NB4 (cell line): ENCODE results near the gene MAN2B1.

ENCODE experiments used
- DNase-seq: peaks from one replicate; pipeline ENCODE4 v3.0.0; 2010; ENCODE audit warnings: low read depth
- H3K4me3 ChIP-seq: one replicate; pipeline ENCODE4 v1.5.1; 2011; ENCODE audit warnings: mild to moderate bottlenecking, low read depth, low read length, moderate library complexity
- CTCF ChIP-seq: IDR thresholded peaks from one replicate; pipeline ENCODE4 v1.5.1; 2012; ENCODE audit warnings: low read depth, low read length
- MAX ChIP-seq: IDR thresholded peaks from 2 replicates; pipeline ENCODE4 v1.6.1; 2011; ENCODE audit warnings: low read depth, low read length
- MYC ChIP-seq: IDR thresholded peaks from 2 replicates; pipeline ENCODE4 v1.6.1; 2011; ENCODE audit warnings: low read depth, low read length
- POLR2A ChIP-seq: IDR thresholded peaks from 2 replicates; pipeline ENCODE4 v1.6.1; 2011; ENCODE audit warnings: mild to moderate bottlenecking; ENCODE audit not compliant: insufficient read length; ENCODE audit errors: extremely low read depth

MAN2B1 gene

DNA sequence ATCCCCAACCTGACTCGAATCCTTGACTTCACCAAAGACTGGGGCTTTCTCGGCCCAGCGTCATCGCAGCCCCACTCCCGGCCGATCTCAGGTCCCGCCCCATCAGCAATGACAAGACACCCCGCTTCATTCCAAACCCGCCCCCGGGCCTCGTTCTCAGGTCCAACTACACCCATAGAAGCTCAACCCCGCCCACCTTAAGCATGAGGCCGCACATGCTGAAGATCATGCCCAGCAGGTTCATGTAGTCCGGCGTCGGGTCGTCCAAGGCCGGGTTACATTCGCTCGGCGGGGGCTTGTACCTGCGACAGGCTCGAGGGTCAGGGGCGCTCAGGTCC is 2.4 kb upstream of the MAN2B1 start:
- H3K4me3 ChIP-seq = peak overlapping the region; percentile 68
- TF ChIP-seq CTCF = no peak
- TF ChIP-seq POLR2A = no peak
- no peak for TF ChIP-seq MYC
- no peak for TF ChIP-seq MAX
- DNase-seq = peak; percentile 59

GRCh38 chr19:12668346-12668745 is 1.8 kb upstream of the MAN2B1 start:
- peak overlapping the region; percentile 68 for H3K4me3 ChIP-seq
- no peak for DNase-seq
- no peak for TF ChIP-seq MYC

GRCh38 chr19:12667731-12668302 is 1.3 kb upstream of the MAN2B1 start:
- no peak for DNase-seq

GRCh38 chr19:12665671-12666264 is 774 bp downstream of the MAN2B1 start:
- TF ChIP-seq CTCF (no peak), MAX (no peak), POLR2A (no peak), MYC (no peak)
- H3K4me3 ChIP-seq = peak overlapping the region; percentile 98
- DNase-seq = peak; percentile 36

More at GRCh38 chr19:12667731-12668302, 1.3 kb upstream of the MAN2B1 start:
- H3K4me3 ChIP-seq = peak overlapping the region; percentile 68
- no peak for TF ChIP-seq POLR2A
- TF ChIP-seq CTCF = no peak
- no peak for TF ChIP-seq MYC
- TF ChIP-seq MAX = no peak

DNA sequence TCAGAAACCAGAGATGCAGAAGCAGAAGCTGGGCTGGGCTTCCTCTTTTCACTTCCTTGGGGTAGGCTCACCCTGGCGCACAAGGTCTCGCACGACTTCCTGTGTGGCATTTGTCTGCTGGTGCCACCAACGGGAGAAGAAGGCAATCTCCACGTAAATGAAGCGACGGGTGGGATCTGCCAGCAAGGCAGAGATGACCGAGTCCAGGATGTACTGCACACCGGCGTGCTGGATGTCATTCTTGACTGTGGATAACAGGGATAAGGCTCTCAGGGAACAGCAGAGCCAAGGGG is 1.3 kb downstream of the MAN2B1 start:
- peak; percentile 100 for TF ChIP-seq MYC
- no peak for TF ChIP-seq CTCF
- TF ChIP-seq MAX = peak; percentile 99
- peak; percentile 41 for TF ChIP-seq POLR2A
- DNase-seq = peak; percentile 94
- H3K4me3 ChIP-seq = peak overlapping the region; percentile 98

- TF ChIP-seq MAX (no peak), POLR2A (no peak), CTCF (no peak), MYC (no peak)
- peak overlapping the region; percentile 98 for H3K4me3 ChIP-seq
Observed at GRCh38 chr19:12664406-12665280, 1.9 kb downstream of the MAN2B1 start.

More at GRCh38 chr19:12664406-12665280, 1.9 kb downstream of the MAN2B1 start:
- peak; percentile 67 for DNase-seq
